B cell (primary cell): ENCODE measurements around the gene RASA4B.
"Not testable (repeated sequence)": the region's sequence is repeated elsewhere in the genome, so short reads cannot be mapped to it uniquely, and the experiment has no call there.

Experiments used
- EZH2 ChIP-seq: IDR thresholded peaks from 2 replicates; pipeline ENCODE4 v1.6.1; 2012; ENCODE audit warnings: borderline replicate concordance, low read depth, mild to moderate bottlenecking, moderate library complexity, low read length; ENCODE audit not compliant: insufficient read depth, poor library complexity, severe bottlenecking
- TF ChIP-seq, protein P1 (sequence below): fragments of 200-600 bp; IDR thresholded peaks from one replicate; pipeline ENCODE4 v1.8.0; 2022; ENCODE audit warnings: antibody characterized with exemption, mild to moderate bottlenecking

DNA sequence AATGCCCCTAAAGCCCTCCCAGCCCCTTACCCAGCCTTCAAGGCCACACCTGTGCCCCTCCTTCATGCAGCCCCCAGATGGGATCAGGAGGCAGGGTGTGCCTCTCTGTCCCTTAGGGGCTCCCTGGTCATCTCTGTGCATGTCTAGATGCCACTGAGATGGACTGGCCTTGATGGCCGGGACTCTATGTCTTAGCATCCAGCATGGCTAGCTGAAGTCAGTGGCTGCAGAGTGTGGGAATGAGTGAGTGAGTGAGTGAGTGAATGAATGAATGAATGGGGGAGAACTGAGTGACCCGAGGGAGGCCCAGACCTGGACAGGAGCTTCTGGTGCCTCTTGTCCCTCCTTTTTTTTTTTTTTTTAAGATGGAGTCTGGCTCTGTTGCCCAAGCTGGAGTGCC, 14.6 kb upstream of the RASA4B start:
- TF ChIP-seq, protein P1, sequence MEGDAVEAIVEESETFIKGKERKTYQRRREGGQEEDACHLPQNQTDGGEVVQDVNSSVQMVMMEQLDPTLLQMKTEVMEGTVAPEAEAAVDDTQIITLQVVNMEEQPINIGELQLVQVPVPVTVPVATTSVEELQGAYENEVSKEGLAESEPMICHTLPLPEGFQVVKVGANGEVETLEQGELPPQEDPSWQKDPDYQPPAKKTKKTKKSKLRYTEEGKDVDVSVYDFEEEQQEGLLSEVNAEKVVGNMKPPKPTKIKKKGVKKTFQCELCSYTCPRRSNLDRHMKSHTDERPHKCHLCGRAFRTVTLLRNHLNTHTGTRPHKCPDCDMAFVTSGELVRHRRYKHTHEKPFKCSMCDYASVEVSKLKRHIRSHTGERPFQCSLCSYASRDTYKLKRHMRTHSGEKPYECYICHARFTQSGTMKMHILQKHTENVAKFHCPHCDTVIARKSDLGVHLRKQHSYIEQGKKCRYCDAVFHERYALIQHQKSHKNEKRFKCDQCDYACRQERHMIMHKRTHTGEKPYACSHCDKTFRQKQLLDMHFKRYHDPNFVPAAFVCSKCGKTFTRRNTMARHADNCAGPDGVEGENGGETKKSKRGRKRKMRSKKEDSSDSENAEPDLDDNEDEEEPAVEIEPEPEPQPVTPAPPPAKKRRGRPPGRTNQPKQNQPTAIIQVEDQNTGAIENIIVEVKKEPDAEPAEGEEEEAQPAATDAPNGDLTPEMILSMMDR, result not testable (repeated sequence)
- TF ChIP-seq EZH2, result not testable (repeated sequence)
